Activated CD4-positive, CD25-positive, alpha-beta regulatory T cell treated with anti-CD3 and anti-CD28 coated beads, Interleukin-2, amount 50 U/mL, for 24 hours (primary cell): ENCODE measurements around the gene HPSE2.

Experiments
- ATAC-seq, 2 donors: fragments of 150-1000 bp; cut with Tn5 transposase; one replicate each; pipeline ENCODE4 v1.10.0; 2021; ENCODE audit warnings: mild to moderate bottlenecking in 1 of 2, moderate library complexity in 1 of 2

Gene HPSE2

DNA sequence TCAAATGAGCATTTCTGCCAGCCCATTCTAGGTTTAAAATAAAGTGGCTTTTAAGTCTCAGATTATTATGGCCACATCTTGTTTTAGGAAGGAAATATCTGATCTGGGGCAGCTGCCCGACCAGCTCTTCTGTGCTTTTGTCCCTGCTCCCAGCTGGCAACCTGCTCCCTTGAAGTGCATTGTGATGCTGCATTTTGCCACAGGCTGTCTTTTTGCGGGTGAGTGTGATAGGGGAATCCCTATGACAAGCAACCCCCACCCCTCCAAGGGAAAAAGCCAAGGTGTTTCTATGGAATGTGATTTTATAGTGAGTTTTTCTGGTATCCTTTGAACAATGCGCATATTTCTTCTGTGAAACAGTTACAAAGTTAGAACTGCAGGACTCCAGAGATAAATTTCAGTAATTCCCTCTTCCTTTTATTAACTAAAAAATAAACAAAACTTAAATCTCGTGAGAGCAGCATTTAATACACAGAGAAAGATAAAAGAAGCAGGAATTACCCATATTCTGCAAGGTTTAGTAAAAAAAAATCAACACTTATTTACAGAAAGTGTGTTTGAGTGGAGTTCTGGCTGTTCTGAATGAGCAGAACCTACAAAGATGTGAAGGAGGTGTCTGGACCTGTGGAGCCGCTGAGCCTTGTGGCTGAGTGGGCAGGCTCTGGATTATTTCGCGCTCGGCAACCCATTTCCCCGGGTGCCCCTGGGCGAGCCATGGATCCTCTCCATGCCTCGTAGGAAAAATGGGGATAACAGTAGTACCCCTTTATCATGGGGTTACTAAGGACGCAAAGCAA, 778.8 kb downstream of the HPSE2 start:
- ATAC-seq: no peak

- ATAC-seq: no peak
These were observed 779.5 kb downstream of the HPSE2 start for GRCh38 chr10:98456043-98456570.

- no peak for ATAC-seq
These were observed 781.9 kb downstream of the HPSE2 start for GRCh38 chr10:98453729-98454128.

- no peak for ATAC-seq
These were observed 785.0 kb downstream of the HPSE2 start for GRCh38 chr10:98450618-98451017.

GRCh38 chr10:98449287-98449686, 786.4 kb downstream of the HPSE2 start:
- ATAC-seq: no peak

GRCh38 chr10:98446661-98447221, 788.9 kb downstream of the HPSE2 start, which contains the start of gene HPS1:
HPS1 (minus strand) TSS chr10:98446935; CDS start chr10:98443240, 3,695 bp downstream.
- ATAC-seq: peak; percentile 93 to 95

DNA sequence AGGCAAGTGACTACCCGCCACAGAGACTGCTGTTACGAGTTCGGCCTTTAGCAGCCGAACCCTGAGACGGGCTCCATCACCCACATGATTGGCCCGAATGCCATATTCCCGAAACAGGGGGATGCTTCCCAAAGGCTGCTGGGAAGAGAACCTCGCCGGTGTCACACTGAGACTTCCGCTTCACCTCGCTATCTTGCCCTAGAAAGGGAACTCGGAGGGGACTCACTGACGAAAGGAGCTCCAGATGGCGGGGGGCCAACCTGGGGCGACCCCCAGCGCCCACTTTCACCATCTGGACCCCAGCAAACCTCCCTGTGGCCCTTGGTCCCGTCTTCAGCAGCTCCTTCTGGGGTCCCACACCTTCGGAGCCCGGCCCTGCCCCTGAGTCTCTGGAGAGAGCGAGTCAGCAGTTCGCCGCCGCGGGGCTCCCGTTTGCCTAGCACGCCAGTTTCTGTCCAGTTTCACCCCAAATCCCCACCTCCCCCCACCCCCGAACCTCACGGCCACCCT, 789.4 kb downstream of the HPSE2 start:
- peak; percentile 33 for ATAC-seq

- no peak for ATAC-seq
These were observed 790.3 kb downstream of the HPSE2 start for GRCh38 chr10:98445200-98445812.

DNA sequence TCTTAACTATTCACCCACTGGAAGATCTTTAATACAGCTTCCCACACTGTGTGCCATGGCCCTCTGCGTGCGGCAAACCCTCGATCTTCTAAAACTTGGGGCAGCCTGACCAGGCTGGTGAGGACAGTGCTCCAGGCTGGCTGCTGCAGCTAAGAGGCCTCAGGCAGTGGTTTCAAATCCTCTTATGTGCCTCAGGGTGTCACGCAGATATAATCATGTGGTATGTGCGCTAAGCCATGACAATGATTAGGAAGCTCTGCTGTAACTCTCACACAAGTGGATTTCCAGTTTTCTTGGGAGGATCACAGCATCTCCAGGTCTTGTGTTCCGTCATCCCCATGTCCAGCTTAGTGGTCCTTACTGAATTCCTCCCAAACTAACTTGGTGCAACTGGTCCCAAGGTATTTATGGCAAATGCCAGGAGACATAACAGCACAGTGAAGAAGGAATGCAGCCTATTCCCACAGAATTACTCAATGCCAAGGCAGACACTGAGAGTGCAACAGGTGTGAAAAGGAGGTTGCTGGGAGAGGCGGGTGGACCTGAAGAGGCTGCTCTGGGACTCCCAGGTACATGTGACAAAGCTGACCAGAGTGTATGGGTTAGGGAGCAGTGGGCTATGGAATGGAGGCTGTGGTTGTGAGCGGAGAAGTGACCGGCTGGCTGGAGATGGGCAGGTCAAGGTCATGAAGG, 791.2 kb downstream of the HPSE2 start:
- ATAC-seq: no peak

DNA sequence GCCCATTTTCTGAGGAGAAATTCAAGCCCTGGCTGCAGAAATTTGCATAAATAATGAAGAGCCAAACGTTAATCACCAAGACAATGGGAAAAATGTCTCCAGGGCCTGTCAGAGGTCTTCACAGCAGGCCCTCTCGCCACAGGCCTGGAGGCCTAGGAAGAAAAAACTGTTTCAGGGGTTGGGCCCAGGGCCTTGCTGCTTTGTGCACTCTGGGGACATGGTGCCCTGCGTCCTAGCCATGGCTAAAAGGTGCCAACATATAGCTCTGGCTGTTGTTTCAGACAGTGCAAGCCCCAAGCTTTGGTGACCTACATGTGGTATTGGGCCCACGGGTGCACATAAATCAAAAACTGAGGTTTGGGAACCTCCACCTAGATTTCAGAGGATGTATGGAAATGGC, 796.9 kb downstream of the HPSE2 start:
- ATAC-seq: no peak

DNA sequence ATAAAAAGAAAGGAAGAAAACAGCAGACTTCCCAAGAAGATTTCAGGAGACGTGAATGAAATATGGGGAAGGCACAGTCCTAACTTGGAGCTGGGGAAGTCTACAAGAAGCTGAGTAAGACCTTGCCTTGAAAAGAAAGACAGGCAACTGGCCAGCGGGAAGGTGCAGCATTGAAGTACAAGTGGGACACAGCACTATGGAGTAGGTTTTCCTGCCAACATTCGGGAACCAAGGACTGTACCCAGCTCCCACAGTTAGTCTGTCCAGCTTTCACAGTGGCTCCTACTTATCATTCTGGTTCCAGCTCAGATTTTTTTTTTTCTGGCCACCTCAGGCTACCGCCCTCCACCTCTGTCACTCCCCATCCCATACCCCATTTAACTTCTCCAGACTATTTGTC, 798.9 kb downstream of the HPSE2 start:
- no peak for ATAC-seq

DNA sequence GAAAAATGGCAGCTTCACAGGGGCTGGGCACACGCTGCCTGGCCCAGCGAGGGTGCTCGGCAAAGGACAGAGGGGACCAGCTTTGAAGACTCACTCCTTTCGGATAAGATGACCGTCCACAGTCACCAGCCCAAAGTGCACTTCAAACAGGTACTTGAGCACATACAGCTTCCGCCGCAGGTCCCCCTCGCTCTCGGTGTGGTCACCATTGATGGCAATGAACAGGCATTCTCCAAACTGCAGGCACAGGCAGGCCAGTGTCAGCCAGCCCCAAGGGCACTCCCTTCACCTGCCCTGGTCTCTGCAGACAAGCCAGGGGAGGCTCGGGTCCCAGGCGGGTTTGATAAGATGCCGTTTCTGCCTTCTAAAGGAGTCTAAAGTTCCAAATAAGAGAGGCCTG, 800.5 kb downstream of the HPSE2 start:
- ATAC-seq: no peak

DNA sequence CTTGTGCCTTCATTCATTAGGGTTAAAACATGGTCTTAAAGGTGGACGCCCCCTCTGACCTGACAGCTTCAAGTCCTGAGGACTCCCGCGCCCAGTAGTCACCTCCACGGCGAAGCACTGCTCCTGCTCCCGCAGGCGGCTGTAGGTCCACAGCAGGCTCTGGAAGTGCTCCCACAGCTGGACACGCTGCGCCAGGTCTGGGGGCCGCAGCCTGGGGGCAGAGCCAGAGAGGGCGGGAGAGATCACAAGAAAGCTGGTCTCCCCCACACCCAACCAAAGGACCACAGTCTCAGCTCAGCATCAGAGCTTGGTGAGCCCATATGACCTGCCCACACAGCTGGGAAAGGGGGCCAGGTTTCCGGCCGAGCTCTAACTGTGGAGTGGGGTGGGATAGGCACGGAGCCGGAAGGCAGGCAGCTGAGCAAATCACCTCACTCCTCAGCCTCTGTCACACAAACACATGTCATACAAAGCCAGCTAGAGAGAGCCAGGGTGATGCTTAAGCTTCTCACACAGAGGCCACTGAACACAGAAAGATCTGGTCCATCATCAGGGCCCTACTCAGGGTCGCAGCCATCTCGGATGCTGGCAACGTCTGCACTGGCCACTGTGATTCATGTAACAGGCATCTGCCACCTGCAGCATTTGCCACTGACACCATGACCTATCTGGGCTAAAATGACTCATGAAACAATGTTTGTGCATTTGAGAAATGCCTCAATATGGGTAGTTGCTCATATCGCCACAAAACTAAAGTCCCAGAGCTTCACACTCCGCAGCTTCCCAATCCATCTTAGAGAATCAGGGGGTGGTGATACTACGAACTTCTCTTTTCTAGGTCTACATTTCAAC, 801.5 kb downstream of the HPSE2 start:
- ATAC-seq: no peak

- no peak for ATAC-seq
These were observed 802.3 kb downstream of the HPSE2 start for GRCh38 chr10:98433371-98433770.

DNA sequence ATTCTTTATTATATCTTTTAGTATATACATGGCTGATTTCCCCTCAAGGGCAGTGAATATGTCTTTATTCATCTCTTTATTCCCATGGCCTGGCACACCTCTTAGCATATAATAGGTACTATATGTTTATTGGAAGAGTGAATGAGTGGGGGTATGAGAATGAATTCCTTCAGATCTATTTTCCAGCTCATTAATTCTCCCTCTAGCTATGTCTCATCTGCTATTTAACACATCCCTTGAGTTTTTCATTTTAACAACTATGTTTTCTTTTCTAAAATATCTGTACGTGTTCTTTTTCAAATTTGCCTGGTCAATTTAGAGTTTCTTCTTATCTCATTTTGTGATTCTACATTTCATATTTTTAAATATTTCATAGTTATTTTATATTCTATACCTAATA, 803.3 kb downstream of the HPSE2 start:
- ATAC-seq: no peak

DNA sequence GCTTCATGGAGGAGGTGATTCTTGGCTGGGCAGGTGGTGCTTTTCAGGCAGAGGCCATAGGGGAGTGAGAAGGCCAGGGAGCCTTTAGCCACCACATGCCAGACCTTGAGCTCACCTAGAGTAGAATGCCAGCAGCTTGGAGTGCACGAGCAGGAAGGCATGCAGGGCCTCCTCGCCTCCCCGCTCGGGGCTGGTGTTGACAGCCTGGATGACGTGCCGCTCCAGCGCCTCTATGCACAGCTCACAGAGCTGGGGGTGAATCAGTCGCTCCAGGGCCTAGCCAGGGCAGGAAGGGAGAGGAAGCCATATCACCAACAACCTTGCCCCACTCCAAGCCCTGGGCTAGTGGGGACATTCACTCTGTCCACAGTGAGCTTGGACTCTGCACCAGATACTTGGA, 804.6 kb downstream of the HPSE2 start:
- no peak for ATAC-seq

DNA sequence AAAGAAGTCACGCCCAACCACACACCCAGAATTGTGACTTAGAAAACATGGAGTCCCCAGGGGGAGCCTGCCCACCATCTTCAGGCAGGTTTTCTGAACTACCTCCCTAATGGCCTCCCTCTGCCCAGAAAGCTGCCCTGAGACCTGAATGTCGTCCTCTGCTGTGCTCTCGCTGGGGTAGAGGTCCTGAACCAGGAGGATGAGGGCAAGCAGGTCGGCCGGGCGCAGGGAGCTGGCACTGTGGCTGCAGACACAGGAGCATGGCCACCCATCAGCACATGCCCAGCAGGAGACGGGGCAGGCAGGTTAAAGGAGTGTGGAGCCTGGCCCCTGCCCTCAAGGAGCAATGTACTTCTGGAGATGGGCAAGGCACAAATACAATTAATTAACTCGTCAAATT, 805.2 kb downstream of the HPSE2 start:
- no peak for ATAC-seq

GRCh38 chr10:98429320-98430072, 806.2 kb downstream of the HPSE2 start:
- no peak for ATAC-seq

DNA sequence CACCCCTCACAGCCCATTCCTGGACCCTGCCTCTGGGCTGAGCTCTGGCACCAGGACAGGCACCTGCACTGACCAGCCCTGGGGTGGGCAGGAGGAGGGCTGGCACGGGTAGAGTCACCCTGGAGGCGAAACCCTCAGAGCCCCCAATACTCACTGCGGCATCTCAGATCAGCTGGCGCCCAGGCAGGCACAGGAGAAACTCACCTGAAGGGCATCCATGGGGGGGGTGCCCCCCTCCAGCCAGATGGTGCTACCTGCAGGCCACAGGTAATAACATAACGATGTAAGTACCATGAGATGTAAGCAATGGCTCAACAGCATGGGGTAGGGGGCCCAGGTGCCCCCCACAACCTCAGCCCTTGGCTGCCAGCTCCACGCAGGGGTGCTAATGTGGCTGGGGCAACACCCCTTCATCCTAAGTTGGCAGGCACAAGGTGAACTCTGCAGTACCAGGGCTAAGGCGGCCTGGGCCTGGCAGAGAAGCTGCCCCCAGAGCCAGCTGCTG, 808.6 kb downstream of the HPSE2 start:
- ATAC-seq: no peak

- no peak for ATAC-seq
These were observed 809.9 kb downstream of the HPSE2 start for GRCh38 chr10:98425511-98426352.
